ENCODE measurements around the gene C19orf85.

Gene C19orf85

DNA sequence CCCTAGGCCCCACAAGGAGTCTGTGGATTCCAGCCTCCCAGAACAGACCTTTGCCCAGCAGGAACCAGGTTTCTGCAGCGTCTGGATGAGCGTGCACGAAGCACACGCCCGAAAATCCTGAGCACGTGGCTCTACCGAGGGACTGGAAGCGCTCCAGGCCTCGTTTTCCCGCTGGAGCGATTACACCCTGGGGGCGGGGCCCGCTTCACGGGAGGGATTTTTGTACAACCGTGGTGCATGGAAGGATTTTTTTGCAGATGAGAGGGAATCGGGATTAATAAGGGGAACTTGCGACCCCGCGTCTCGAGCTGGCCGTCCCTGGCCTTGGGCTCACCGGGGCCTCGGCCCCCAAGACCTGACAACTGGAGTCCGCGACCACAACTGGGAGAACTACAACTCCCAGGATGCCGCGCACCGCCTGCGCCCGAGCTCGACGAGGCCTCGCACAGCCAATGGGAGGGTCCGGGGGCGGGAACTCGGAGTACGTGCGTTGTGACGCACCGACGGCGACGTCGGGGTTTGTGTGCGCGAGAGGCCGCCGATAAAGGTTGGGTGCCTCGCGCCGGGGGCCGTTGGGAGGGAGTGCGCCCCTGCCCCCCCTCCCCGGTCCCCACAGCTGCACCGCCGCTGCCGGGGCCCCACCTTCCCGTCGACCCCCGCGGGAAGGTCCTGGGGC, 11.7 kb upstream of the C19orf85 start, which contains the start of gene ZNF628 (continued):
- no peak for TF ChIP-seq FEZF1 (tag by site-specific recombination; IDR thresholded peaks at IDR 0.05)
- no peak for TF ChIP-seq ZFP3 (tag by site-specific recombination; IDR thresholded peaks at IDR 0.05; ENCODE audit: low read depth)
- TF ChIP-seq KLF8 (tag by site-specific recombination; IDR thresholded peaks at IDR 0.05), result peak; percentile 92; the same call in 1 of the 2 replicates
- TF ChIP-seq SP7 (tag by site-specific recombination; IDR thresholded peaks at IDR 0.05), result peak; percentile 73
- no peak for TF ChIP-seq ZNF221 (tag by site-specific recombination; IDR thresholded peaks at IDR 0.05; ENCODE audit: borderline replicate concordance)
- no peak for TF ChIP-seq ZNF121 (tag by site-specific recombination; IDR thresholded peaks at IDR 0.05)
- peak; percentile 77; the same call in 1 of the 2 replicates for TF ChIP-seq KLF7 (tag by site-specific recombination; IDR thresholded peaks at IDR 0.05; ENCODE audit: borderline replicate concordance)
- peak; percentile 82 for TF ChIP-seq SP2 (tag by site-specific recombination; IDR thresholded peaks at IDR 0.05)
- no peak for TF ChIP-seq ZNF707 (tag by site-specific recombination; IDR thresholded peaks at IDR 0.05)
- no peak for TF ChIP-seq ZNF654 (tag by site-specific recombination; IDR thresholded peaks at IDR 0.05; ENCODE audit: low read depth)
- TF ChIP-seq IKZF3 (tag by site-specific recombination; IDR thresholded peaks at IDR 0.05), result peak; percentile 96
- TF ChIP-seq ZFP37 (tag by site-specific recombination; IDR thresholded peaks at IDR 0.05), result peak; percentile 61; the same call in 1 of the 2 replicates
- 0 out of 2 replicates have a peak, but pooled peaks have one; percentile 23 for TF ChIP-seq WT1 (tag by site-specific recombination; IDR thresholded peaks at IDR 0.05)
- TF ChIP-seq TCF7L2 (IDR thresholded peaks at IDR 0.05; ENCODE audit: borderline replicate concordance, low read depth, low read length), result no peak
- peak; percentile 70 for TF ChIP-seq ZNF629 (tag by site-specific recombination; IDR thresholded peaks at IDR 0.05)
- no peak for TF ChIP-seq ZNF146 (tag by site-specific recombination; IDR thresholded peaks at IDR 0.05)
- TF ChIP-seq OVOL3 (tag by site-specific recombination; IDR thresholded peaks at IDR 0.05), result no peak
- no peak for TF ChIP-seq ZNF350 (tag by site-specific recombination; IDR thresholded peaks at IDR 0.05)
- peak; percentile 93 for TF ChIP-seq ZBTB17 (tag by site-specific recombination; IDR thresholded peaks at IDR 0.05)
- no peak for TF ChIP-seq ZNF626 (tag by site-specific recombination; IDR thresholded peaks at IDR 0.05)
- TF ChIP-seq GFI1B (tag by site-specific recombination; IDR thresholded peaks at IDR 0.05), result no peak
- TF ChIP-seq, protein P1, sequence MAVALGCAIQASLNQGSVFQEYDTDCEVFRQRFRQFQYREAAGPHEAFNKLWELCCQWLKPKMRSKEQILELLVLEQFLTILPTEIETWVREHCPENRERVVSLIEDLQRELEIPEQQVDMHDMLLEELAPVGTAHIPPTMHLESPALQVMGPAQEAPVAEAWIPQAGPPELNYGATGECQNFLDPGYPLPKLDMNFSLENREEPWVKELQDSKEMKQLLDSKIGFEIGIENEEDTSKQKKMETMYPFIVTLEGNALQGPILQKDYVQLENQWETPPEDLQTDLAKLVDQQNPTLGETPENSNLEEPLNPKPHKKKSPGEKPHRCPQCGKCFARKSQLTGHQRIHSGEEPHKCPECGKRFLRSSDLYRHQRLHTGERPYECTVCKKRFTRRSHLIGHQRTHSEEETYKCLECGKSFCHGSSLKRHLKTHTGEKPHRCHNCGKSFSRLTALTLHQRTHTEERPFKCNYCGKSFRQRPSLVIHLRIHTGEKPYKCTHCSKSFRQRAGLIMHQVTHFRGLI (tag by site-specific recombination; IDR thresholded peaks at IDR 0.05), result peak; percentile 54
- TF ChIP-seq, protein P2, sequence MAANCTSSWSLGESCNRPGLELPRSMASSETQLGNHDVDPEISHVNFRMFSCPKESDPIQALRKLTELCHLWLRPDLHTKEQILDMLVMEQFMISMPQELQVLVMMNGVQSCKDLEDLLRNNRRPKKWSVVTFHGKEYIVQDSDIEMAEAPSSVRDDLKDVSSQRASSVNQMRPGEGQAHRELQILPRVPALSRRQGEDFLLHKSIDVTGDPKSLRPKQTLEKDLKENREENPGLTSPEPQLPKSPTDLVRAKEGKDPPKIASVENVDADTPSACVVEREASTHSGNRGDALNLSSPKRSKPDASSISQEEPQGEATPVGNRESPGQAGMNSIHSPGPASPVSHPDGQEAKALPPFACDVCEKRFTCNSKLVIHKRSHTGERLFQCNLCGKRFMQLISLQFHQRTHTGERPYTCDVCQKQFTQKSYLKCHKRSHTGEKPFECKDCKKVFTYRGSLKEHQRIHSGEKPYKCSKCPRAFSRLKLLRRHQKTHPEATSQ (tag by site-specific recombination; IDR thresholded peaks at IDR 0.05), result 0 out of 2 replicates have a peak, but pooled peaks have one; percentile 46
- TF ChIP-seq MZF1 (tag by site-specific recombination; IDR thresholded peaks at IDR 0.05; ENCODE audit: borderline replicate concordance), result no peak
- no peak for TF ChIP-seq BCL11A (tag by site-specific recombination; IDR thresholded peaks at IDR 0.05; ENCODE audit: low read depth)
- no peak for TF ChIP-seq ZNF23 (tag by site-specific recombination; IDR thresholded peaks at IDR 0.05; ENCODE audit: borderline replicate concordance)
- TF ChIP-seq, protein P3, sequence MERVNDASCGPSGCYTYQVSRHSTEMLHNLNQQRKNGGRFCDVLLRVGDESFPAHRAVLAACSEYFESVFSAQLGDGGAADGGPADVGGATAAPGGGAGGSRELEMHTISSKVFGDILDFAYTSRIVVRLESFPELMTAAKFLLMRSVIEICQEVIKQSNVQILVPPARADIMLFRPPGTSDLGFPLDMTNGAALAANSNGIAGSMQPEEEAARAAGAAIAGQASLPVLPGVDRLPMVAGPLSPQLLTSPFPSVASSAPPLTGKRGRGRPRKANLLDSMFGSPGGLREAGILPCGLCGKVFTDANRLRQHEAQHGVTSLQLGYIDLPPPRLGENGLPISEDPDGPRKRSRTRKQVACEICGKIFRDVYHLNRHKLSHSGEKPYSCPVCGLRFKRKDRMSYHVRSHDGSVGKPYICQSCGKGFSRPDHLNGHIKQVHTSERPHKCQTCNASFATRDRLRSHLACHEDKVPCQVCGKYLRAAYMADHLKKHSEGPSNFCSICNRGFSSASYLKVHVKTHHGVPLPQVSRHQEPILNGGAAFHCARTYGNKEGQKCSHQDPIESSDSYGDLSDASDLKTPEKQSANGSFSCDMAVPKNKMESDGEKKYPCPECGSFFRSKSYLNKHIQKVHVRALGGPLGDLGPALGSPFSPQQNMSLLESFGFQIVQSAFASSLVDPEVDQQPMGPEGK (tag by site-specific recombination; IDR thresholded peaks at IDR 0.05), result peak; percentile 95
- TF ChIP-seq KLF1 (tag by site-specific recombination; IDR thresholded peaks at IDR 0.05), result peak; percentile 65
- TF ChIP-seq, protein P4, sequence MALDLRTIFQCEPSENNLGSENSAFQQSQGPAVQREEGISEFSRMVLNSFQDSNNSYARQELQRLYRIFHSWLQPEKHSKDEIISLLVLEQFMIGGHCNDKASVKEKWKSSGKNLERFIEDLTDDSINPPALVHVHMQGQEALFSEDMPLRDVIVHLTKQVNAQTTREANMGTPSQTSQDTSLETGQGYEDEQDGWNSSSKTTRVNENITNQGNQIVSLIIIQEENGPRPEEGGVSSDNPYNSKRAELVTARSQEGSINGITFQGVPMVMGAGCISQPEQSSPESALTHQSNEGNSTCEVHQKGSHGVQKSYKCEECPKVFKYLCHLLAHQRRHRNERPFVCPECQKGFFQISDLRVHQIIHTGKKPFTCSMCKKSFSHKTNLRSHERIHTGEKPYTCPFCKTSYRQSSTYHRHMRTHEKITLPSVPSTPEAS (tag by site-specific recombination; IDR thresholded peaks at IDR 0.05), result peak; percentile 81
- TF ChIP-seq, protein P5, sequence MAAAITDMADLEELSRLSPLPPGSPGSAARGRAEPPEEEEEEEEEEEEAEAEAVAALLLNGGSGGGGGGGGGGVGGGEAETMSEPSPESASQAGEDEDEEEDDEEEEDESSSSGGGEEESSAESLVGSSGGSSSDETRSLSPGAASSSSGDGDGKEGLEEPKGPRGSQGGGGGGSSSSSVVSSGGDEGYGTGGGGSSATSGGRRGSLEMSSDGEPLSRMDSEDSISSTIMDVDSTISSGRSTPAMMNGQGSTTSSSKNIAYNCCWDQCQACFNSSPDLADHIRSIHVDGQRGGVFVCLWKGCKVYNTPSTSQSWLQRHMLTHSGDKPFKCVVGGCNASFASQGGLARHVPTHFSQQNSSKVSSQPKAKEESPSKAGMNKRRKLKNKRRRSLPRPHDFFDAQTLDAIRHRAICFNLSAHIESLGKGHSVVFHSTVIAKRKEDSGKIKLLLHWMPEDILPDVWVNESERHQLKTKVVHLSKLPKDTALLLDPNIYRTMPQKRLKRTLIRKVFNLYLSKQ (tag by site-specific recombination; IDR thresholded peaks at IDR 0.05; ENCODE audit: borderline replicate concordance), result no peak
- no peak for TF ChIP-seq GLI4 (tag by site-specific recombination; IDR thresholded peaks at IDR 0.05)
- TF ChIP-seq, protein P6, sequence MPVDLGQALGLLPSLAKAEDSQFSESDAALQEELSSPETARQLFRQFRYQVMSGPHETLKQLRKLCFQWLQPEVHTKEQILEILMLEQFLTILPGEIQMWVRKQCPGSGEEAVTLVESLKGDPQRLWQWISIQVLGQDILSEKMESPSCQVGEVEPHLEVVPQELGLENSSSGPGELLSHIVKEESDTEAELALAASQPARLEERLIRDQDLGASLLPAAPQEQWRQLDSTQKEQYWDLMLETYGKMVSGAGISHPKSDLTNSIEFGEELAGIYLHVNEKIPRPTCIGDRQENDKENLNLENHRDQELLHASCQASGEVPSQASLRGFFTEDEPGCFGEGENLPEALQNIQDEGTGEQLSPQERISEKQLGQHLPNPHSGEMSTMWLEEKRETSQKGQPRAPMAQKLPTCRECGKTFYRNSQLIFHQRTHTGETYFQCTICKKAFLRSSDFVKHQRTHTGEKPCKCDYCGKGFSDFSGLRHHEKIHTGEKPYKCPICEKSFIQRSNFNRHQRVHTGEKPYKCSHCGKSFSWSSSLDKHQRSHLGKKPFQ (tag by site-specific recombination; IDR thresholded peaks at IDR 0.05), result no peak
